ENCODE results near the gene RELN.

DNA sequence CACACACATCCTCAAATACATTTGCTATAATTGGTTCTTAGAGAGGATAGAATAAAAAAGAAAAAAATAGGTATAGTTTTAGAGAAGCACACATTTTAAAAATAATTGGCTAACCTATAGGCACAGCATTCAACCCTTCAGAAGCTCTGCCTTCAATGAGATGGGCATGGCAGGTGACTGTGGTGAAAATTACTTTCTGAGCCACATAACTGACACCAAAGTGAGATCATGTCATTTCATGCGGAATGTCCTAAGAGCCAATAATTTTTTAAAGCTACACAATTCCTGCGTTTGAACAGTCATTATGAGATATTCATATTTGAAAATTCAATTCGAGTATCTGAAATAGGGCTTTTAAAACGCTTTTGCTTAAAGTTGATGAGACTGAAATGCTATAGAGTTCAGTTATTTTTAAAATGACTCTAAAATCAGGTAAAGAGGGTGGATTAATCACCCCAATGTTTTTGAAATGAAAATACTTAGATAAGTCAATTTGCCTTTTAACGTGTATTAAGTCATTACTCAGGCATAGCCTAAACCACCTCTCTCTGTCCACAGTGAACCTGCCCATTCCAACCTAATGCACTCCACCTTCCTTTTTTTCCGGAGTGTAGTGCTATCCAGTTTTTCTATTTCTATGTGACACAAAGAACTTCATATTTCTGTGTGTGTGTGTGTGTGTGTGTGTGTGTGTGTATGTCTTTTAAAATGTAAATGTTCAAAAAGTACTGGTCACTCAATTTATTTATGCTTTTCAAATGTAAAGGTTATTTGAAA is 6.1 kb downstream of the RELN start:
- TF ChIP-seq, protein P1, sequence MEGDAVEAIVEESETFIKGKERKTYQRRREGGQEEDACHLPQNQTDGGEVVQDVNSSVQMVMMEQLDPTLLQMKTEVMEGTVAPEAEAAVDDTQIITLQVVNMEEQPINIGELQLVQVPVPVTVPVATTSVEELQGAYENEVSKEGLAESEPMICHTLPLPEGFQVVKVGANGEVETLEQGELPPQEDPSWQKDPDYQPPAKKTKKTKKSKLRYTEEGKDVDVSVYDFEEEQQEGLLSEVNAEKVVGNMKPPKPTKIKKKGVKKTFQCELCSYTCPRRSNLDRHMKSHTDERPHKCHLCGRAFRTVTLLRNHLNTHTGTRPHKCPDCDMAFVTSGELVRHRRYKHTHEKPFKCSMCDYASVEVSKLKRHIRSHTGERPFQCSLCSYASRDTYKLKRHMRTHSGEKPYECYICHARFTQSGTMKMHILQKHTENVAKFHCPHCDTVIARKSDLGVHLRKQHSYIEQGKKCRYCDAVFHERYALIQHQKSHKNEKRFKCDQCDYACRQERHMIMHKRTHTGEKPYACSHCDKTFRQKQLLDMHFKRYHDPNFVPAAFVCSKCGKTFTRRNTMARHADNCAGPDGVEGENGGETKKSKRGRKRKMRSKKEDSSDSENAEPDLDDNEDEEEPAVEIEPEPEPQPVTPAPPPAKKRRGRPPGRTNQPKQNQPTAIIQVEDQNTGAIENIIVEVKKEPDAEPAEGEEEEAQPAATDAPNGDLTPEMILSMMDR (IDR thresholded peaks at IDR 0.05), result no peak
- no peak for TF ChIP-seq POLR2A (IDR thresholded peaks at IDR 0.05)
